Right atrium auricular region (tissue), 2 donors: ENCODE data around the gene SYNGR2. TPM values are rescaled to one million over a fixed set of nuclear protein-coding genes. Genes with fewer than 3 reads are reported as not detected.

Experiments
- DNase-seq: peaks from one replicate; pipeline ENCODE4 v3.0.0-alpha.2; 2019; ENCODE audit warnings: low spot score
- H3K27ac ChIP-seq, 2 donors: fragments of 200-600 bp; sonication (generic); 1 replicate in 1 of 2; 2 replicates in 1 of 2; pipeline ENCODE4 v1.5.1; 2016 to 2019
- H3K27me3 ChIP-seq, 2 donors: fragments of 200-600 bp; sonication (generic); one replicate each; pipeline versions ENCODE4 v1.5.1 to v1.6.0; 2017 to 2019
- H3K36me3 ChIP-seq: fragments of 200-600 bp; sonication (generic); one replicate; pipeline ENCODE4 v1.5.1; 2016
- H3K4me1 ChIP-seq, 2 donors: fragments of 200-600 bp; sonication (generic); one replicate each; pipeline versions ENCODE4 v1.5.1 to v1.6.0; 2017 to 2019
- H3K4me3 ChIP-seq, 2 donors: fragments of 200-600 bp; sonication (generic); 1 replicate in 1 of 2; 2 replicates in 1 of 2; pipeline ENCODE4 v1.5.1; 2017 to 2019; ENCODE audit warnings: mild to moderate bottlenecking in 1 of 2, moderate library complexity in 1 of 2
- H3K9me3 ChIP-seq, 2 donors: fragments of 200-600 bp; sonication (generic); one replicate each; pipeline ENCODE4 v1.5.1; 2019
- total RNA-seq, 2 donors: library from RNA; depleted of rRNA; stranded (reverse); fragments of >200 nt; gene quantifications; one replicate each; pipeline ENCODE4 v1.1.0, GENCODE V29; 2016
- TF ChIP-seq, protein P1 (sequence below), 2 donors: fragments of 200-600 bp; sonication (generic); IDR thresholded peaks; one replicate each; pipeline ENCODE4 v1.5.1; 2019; ENCODE audit warnings: antibody characterized with exemption in 2 of 2

The SYNGR2 gene, protein sequence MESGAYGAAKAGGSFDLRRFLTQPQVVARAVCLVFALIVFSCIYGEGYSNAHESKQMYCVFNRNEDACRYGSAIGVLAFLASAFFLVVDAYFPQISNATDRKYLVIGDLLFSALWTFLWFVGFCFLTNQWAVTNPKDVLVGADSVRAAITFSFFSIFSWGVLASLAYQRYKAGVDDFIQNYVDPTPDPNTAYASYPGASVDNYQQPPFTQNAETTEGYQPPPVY
- total RNA-seq = 100 to 1,000 TPM in 1 of 2 donors, 10 to 100 TPM in 1; 52.8 to 129 TPM

GRCh38 chr17:78168242-78168902, at the start of gene SYNGR2:
TSS of gene SYNGR2 (plus strand) at chr17:78168581. CDS start at chr17:78168617, 36 bp downstream.
- peak within 1 kb of the TSS; percentile 59 to 77 for H3K4me3 ChIP-seq
- no peaks in the 10 kb centered on the region for H3K9me3 ChIP-seq
- peaks cover 0 to 41% of the 10 kb centered on the region in 2 donors for H3K4me1 ChIP-seq
- TF ChIP-seq, protein P1, sequence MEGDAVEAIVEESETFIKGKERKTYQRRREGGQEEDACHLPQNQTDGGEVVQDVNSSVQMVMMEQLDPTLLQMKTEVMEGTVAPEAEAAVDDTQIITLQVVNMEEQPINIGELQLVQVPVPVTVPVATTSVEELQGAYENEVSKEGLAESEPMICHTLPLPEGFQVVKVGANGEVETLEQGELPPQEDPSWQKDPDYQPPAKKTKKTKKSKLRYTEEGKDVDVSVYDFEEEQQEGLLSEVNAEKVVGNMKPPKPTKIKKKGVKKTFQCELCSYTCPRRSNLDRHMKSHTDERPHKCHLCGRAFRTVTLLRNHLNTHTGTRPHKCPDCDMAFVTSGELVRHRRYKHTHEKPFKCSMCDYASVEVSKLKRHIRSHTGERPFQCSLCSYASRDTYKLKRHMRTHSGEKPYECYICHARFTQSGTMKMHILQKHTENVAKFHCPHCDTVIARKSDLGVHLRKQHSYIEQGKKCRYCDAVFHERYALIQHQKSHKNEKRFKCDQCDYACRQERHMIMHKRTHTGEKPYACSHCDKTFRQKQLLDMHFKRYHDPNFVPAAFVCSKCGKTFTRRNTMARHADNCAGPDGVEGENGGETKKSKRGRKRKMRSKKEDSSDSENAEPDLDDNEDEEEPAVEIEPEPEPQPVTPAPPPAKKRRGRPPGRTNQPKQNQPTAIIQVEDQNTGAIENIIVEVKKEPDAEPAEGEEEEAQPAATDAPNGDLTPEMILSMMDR (IDR thresholded peaks at IDR 0.05) = peak in 1 of 2 donors; percentile 16
- peaks cover 3% of the 10 kb centered on the region for H3K36me3 ChIP-seq
- H3K27me3 ChIP-seq = no peaks in the 10 kb centered on the region
- peak within 1 kb of the TSS; percentile 79 to 83 for H3K27ac ChIP-seq
- DNase-seq = no peak

GRCh38 chr17:78118801-78119241, 49.6 kb upstream of the SYNGR2 start:
- no peak for DNase-seq
- no peak overlapping the region for H3K4me3 ChIP-seq
- no peaks in the 10 kb centered on the region for H3K9me3 ChIP-seq
- no peaks in the 10 kb centered on the region for H3K27me3 ChIP-seq
- TF ChIP-seq, protein P1 (IDR thresholded peaks at IDR 0.05) = no peak
- H3K36me3 ChIP-seq = peaks cover 7% of the 10 kb centered on the region
- H3K4me1 ChIP-seq = no peaks in the 10 kb centered on the region
- no peak overlapping the region for H3K27ac ChIP-seq

DNA sequence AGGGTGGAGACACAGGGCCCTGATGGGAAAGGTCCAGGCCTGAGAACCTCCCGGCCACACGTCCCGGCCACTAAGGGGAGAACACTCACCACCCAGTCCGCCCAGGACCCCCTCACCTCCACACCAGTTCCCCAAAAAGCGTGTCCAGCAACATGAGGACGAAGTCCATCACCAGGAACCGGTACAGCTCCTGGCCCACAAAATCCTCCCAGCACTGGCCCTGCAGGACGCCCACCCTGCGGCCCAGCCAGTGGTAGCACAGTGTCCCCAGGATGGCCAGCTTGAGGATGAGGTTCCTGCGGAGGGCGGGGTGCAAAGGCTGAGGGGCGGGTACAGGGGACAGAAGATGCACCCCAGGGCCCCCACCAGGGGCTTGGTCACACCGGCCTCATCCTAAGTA, 47.8 kb upstream of the SYNGR2 start:
- H3K27me3 ChIP-seq = no peaks in the 10 kb centered on the region
- H3K4me3 ChIP-seq = no peak overlapping the region
- H3K36me3 ChIP-seq = peaks cover 14% of the 10 kb centered on the region
- no peak for DNase-seq
- H3K4me1 ChIP-seq = peaks cover 0 to 14% of the 10 kb centered on the region in 2 donors
- no peaks in the 10 kb centered on the region for H3K9me3 ChIP-seq
- H3K27ac ChIP-seq = no peak overlapping the region
- TF ChIP-seq, protein P1 (IDR thresholded peaks at IDR 0.05) = no peak

GRCh38 chr17:78120971-78121800, 47.2 kb upstream of the SYNGR2 start:
- no peaks in the 10 kb centered on the region for H3K9me3 ChIP-seq
- H3K4me1 ChIP-seq = peaks cover 0 to 21% of the 10 kb centered on the region in 2 donors
- H3K27me3 ChIP-seq = no peaks in the 10 kb centered on the region
- H3K4me3 ChIP-seq = no peak overlapping the region
- no peak for DNase-seq
- no peak overlapping the region for H3K27ac ChIP-seq
- H3K36me3 ChIP-seq = peaks cover 18% of the 10 kb centered on the region
- TF ChIP-seq, protein P1 (IDR thresholded peaks at IDR 0.05) = no peak

GRCh38 chr17:78121801-78122215, 46.6 kb upstream of the SYNGR2 start:
- TF ChIP-seq, protein P1 (IDR thresholded peaks at IDR 0.05) = no peak
- no peaks in the 10 kb centered on the region for H3K9me3 ChIP-seq
- H3K27ac ChIP-seq = no peak overlapping the region
- H3K4me3 ChIP-seq = no peak overlapping the region
- no peaks in the 10 kb centered on the region for H3K27me3 ChIP-seq
- DNase-seq = no peak
- H3K36me3 ChIP-seq = peaks cover 21% of the 10 kb centered on the region
- peaks cover 0 to 27% of the 10 kb centered on the region in 2 donors for H3K4me1 ChIP-seq
